ENCODE measurements around the gene APOA4.
A peak's percentile ranks its signal among the peaks of the same experiment; 100 is the strongest.

The APOA4 gene

GRCh38 chr11:116798368-116798767 lies 24.7 kb downstream of the APOA4 start:
- no peak for DNase-seq

GRCh38 chr11:116797816-116798215 lies 25.3 kb downstream of the APOA4 start:
- no peak for DNase-seq

GRCh38 chr11:116796548-116796947 lies 26.6 kb downstream of the APOA4 start:
- no peak for DNase-seq

- DNase-seq: no peak
Observed at GRCh38 chr11:116794851-116795250, 28.3 kb downstream of the APOA4 start.

GRCh38 chr11:116793772-116794097 lies 29.4 kb downstream of the APOA4 start:
- no peak for DNase-seq

GRCh38 chr11:116792869-116793771 lies 30.0 kb downstream of the APOA4 start:
- DNase-seq: no peak

- DNase-seq: no peak
Observed at GRCh38 chr11:116792144-116792868, 30.8 kb downstream of the APOA4 start.

GRCh38 chr11:116791813-116792143 lies 31.3 kb downstream of the APOA4 start, which contains the start of gene APOA5:
TSS of gene APOA5 (minus strand) at chr11:116791879. CDS start at chr11:116791860, 19 bp downstream.
- DNase-seq: no peak

GRCh38 chr11:116791002-116791812 lies 31.9 kb downstream of the APOA4 start:
- peak; percentile 41 for DNase-seq

- DNase-seq: no peak
Observed at GRCh38 chr11:116790167-116791001, 32.7 kb downstream of the APOA4 start.

GRCh38 chr11:116788975-116789374 lies 34.1 kb downstream of the APOA4 start:
- DNase-seq: no peak

- no peak for DNase-seq
Observed at GRCh38 chr11:116788534-116788933, 34.6 kb downstream of the APOA4 start.

- peak; percentile 60 for DNase-seq
Observed at GRCh38 chr11:116787786-116788486, 35.2 kb downstream of the APOA4 start, which contains the start of gene ZPR1. TSS of gene ZPR1 (minus strand) at chr11:116788023. CDS start at chr11:116787990, 33 bp downstream.

GRCh38 chr11:116787436-116787785 lies 35.7 kb downstream of the APOA4 start:
- no peak for DNase-seq

- DNase-seq: no peak
Observed at GRCh38 chr11:116786966-116787365, 36.1 kb downstream of the APOA4 start.

- no peak for DNase-seq
Observed at GRCh38 chr11:116786326-116786725, 36.8 kb downstream of the APOA4 start.

GRCh38 chr11:116782728-116783127 lies 40.4 kb downstream of the APOA4 start:
- no peak for DNase-seq

GRCh38 chr11:116778556-116778955 lies 44.5 kb downstream of the APOA4 start:
- no peak for DNase-seq

GRCh38 chr11:116777056-116777455 lies 46.0 kb downstream of the APOA4 start:
- DNase-seq: no peak

GRCh38 chr11:116776522-116776984 lies 46.6 kb downstream of the APOA4 start:
- no peak for DNase-seq

GRCh38 chr11:116775975-116776374 lies 47.1 kb downstream of the APOA4 start:
- no peak for DNase-seq

GRCh38 chr11:116774661-116775060 lies 48.4 kb downstream of the APOA4 start:
- no peak for DNase-seq

All from COR-L47 (cell line).